Stimulated activated effector memory CD8-positive, alpha-beta T cell treated with anti-CD3 and anti-CD28 coated beads, Interleukin-12 subunit alpha, Interleukin-12 subunit beta, amount 100 ng/mL, for 72 hours (primary cell): Measurements from ENCODE around the gene PGLYRP3.

Experiments used
- ATAC-seq: fragments of 150-1000 bp; cut with Tn5 transposase; 2 replicates; pipeline ENCODE4 v1.10.0; 2021
- DNase-seq, 2 donors: peaks; one replicate each; pipeline ENCODE4 v3.0.0; 2021 to 2022; ENCODE audit warnings: low spot score in 2 of 2
- H3K27ac Mint-ChIP-seq: one replicate; pipeline ENCODE4 v1.8.0; 2022; ENCODE audit warnings: mild to moderate bottlenecking, mixed read lengths
- H3K36me3 Mint-ChIP-seq: one replicate; pipeline ENCODE4 v1.8.0; 2022; ENCODE audit warnings: mild to moderate bottlenecking, mixed read lengths
- H3K4me1 Mint-ChIP-seq: one replicate; pipeline ENCODE4 v1.8.0; 2022; ENCODE audit warnings: mixed read lengths
- H3K4me3 Mint-ChIP-seq: one replicate; pipeline ENCODE4 v1.8.0; 2022; ENCODE audit warnings: mild to moderate bottlenecking, mixed read lengths
- H3K9me3 Mint-ChIP-seq: one replicate; pipeline ENCODE4 v1.8.0; 2022; ENCODE audit warnings: mixed read lengths

PGLYRP3 gene

DNA sequence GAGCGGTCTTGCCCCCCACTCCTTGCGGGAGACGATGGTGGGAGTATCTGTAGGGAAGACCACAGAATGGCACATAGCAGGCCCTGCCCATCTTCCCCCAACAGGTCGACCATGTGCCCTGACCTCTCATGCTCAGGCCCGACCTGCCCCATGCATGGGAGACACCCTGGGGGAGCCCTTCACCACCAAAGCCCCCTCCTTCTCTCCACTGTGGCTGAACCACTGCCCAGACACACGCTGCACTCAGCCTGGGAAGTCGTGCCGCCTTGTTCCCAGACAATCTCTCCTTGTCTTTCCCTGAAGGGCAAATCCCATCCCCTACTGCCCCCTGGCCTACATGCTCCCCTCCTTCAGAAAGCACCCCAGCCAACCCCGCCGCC lies 5.5 kb downstream of the PGLYRP3 start:
- ATAC-seq (no peak), DNase-seq (no peak)
- no peaks in the 10 kb centered on the region for H3K4me1 Mint-ChIP-seq
- H3K9me3 Mint-ChIP-seq, result no peaks in the 10 kb centered on the region
- H3K4me3 Mint-ChIP-seq, result no peak overlapping the region
- H3K36me3 Mint-ChIP-seq, result no peaks in the 10 kb centered on the region
- no peak overlapping the region for H3K27ac Mint-ChIP-seq

DNA sequence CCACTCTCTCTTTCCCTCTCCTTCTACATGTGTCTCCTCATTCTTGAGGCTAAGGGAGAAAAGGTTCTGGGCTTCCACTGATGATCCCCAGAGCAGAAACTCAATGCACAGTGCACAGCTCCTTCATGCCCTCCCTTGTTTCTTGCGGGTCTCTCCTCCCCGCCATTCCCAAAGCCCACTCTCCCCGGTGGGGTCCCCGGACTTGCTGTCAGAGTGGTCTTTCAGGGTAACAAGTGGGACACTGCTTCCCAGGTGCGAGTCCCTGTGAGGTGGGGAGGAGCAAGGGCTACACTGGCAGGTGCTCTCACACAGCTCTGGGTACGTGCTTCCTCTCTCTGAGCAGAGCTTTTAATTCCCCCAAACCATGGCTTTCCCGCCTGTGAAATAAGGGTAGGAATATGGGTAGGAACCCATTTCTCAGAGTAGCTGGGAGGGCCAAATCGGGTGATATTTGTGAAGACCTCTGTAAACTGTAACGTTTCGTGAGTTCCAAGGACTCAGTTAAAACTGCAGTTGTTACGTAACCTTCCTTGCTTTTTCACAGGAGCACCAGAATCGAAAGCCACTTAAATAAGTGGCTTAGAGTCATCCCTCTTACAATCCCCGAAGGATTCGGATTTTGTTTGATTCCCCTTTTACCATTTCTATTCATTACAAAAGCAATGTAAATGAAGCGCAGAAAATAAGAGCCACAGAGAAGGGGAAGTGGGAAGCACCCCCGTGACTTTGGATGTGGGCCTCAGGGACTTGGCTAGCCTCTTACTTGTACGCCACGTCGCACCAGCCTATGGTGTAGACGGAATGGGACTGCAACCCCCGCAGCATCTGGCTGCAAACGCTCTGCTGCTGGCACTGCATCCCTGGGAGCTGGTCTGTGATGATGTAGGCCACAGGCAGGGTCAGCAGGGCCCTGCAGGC lies 6.2 kb downstream of the PGLYRP3 start:
- ATAC-seq (no peak), DNase-seq (no peak)
- Mint-ChIP-seq H3K4me3 (no peak overlapping the region), H3K27ac (no peak overlapping the region), H3K4me1 (no peaks in the 10 kb centered on the region), H3K9me3 (no peaks in the 10 kb centered on the region), H3K36me3 (no peaks in the 10 kb centered on the region)

DNA sequence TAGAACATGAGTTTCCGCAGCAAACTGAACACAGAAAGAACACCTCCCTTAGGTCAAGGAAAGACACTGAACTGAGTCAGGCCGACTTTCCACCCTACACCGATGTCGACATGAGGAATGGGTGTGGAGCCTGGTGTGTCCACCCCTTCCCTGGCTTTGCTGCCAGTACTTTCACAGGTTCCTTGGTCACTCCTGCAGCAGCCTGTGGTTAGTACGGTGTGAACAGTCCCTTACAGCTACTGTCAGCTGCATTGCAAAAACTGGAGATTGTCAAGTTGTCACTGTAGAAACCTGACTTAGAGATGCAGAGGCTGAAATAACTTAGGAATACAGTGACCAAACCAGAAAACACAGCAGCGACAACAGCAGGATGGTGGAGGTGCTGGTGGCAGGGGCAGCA lies 7.1 kb downstream of the PGLYRP3 start:
- ATAC-seq (no peak), DNase-seq (no peak)
- H3K36me3 Mint-ChIP-seq, result no peaks in the 10 kb centered on the region
- H3K9me3 Mint-ChIP-seq, result no peaks in the 10 kb centered on the region
- H3K27ac Mint-ChIP-seq, result no peak overlapping the region
- no peak overlapping the region for H3K4me3 Mint-ChIP-seq
- no peaks in the 10 kb centered on the region for H3K4me1 Mint-ChIP-seq

DNA sequence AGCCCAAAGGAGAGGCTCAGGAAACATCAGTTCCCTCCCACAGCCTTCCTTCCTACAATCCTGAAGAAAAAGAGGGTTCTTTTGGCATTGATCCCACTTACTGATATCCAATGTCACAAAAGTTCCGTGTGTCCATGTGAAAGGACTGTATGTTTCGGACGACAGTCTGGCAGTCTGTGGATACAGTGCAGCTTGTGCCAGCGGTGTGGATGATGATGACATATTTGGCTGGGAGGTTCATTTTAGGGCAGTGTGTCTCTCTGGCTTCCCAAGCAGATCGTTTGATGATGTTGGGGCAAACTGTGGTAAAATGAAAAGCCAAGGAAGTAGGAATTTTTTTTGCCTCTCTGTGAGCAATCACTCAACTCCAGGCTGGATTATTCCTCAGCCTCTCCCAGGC lies 10.4 kb downstream of the PGLYRP3 start:
- Mint-ChIP-seq H3K4me3 (no peak overlapping the region), H3K9me3 (no peaks in the 10 kb centered on the region), H3K4me1 (no peaks in the 10 kb centered on the region), H3K27ac (no peak overlapping the region), H3K36me3 (no peaks in the 10 kb centered on the region)
- no peak for ATAC-seq
- DNase-seq, result no peak

DNA sequence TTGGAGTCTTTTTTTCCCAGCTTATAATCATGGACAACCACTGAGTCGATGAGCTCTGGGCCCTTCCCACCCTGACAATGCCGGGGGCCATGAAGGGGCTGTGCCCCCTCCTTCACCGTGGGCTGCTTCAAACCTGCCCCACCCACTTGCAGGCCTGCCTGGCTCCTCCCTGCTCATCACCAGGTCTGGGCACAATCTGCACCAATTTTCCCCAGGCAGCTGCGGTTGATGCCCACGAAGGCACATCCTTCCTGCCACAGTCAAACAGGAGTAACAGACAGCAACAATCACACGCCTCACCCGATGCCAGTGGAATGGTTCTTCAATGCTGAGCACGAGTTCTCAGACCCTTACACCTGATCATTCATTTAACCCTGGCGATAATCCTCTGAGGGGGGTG lies 18.9 kb downstream of the PGLYRP3 start:
- Mint-ChIP-seq H3K4me1 (peaks cover 35% of the 10 kb centered on the region), H3K4me3 (no peak overlapping the region), H3K27ac (no peak overlapping the region), H3K9me3 (no peaks in the 10 kb centered on the region), H3K36me3 (no peaks in the 10 kb centered on the region)
- DNase-seq, result no peak
- no peak for ATAC-seq

DNA sequence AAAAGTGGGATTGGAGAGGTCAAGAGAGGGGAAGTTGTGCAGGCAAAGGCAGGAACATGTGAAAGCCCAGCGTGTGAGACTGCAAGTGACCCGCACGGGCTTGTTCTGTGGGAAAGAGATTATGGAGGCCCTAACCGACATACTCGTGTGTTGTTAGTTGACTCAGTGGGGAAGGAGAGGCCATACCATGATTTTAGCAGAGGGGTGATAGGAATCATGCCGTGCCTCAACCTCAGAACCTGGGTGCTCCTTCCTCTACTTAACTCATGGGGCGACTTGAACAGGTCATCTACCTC lies 19.3 kb downstream of the PGLYRP3 start:
- Mint-ChIP-seq H3K9me3 (no peaks in the 10 kb centered on the region), H3K27ac (no peak overlapping the region), H3K4me3 (no peak overlapping the region), H3K4me1 (peaks cover 35% of the 10 kb centered on the region), H3K36me3 (no peaks in the 10 kb centered on the region)
- DNase-seq (no peak), ATAC-seq (no peak)

DNA sequence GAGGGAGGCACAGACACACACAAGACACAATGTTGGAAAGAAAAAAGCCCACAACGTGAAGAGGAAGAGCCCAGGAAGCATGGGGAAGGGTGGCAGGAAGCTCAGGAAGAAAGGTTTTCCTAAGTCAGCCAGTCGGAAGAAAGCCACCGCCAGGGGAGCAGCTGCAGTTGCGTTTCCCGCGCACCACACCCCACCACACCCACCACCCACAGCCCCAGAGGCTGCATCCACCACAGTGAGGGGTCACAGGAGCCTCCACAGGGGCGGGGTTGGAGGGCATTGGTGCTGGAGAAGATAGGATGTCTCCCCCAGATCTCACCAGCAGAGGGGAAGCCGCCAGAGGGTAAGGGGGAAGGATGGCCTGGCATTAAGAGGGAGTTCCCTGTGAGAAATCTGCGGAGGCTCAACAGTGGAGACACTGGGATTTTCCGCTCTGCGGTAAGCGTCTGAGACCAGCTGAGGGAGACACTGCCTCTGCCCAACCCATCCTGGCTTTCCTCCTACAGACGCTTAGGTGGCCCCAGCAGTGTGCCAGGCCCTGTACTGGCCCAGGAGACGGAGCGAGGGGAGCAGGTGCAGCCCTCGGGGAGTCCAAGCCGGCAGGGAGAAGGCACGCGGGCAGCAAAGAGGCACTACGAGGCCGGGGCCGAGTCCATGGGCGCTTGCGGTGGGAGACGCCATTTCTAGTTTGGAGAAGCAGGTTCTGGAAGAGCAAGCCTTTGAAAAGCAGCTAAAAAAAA lies 19.8 kb downstream of the PGLYRP3 start:
- ATAC-seq, result no peak

DNA sequence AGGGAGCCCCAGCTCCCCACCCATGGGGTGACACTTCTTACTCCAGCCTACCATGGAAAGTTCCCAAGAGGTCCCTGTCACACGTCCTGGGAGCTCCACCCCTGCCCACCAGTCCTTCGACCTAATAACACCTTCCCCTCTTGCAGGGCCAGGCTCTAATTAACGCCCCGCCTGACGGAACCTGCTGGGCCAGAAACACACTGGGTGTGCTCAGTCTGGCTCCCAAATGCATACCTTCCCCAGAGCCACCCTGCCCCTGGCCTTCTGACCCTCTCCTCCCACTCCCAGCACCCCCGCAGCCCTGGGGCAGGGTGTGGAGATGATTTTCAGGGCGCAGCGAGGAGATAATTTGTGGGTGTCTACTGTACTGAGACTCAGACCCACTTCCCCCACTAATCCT lies 20.6 kb downstream of the PGLYRP3 start:
- no peaks in the 10 kb centered on the region for H3K9me3 Mint-ChIP-seq
- H3K36me3 Mint-ChIP-seq, result no peaks in the 10 kb centered on the region
- ATAC-seq, result no peak
- peaks cover 35% of the 10 kb centered on the region for H3K4me1 Mint-ChIP-seq
- DNase-seq, result no peak
- no peak overlapping the region for H3K27ac Mint-ChIP-seq
- H3K4me3 Mint-ChIP-seq, result no peak overlapping the region

More for the DNA sequence above, 19.8 kb downstream of the PGLYRP3 start:
- H3K27ac Mint-ChIP-seq, result no peak overlapping the region
- no peak for DNase-seq
- H3K9me3 Mint-ChIP-seq, result no peaks in the 10 kb centered on the region
- no peak overlapping the region for H3K4me3 Mint-ChIP-seq
- H3K36me3 Mint-ChIP-seq, result no peaks in the 10 kb centered on the region
- H3K4me1 Mint-ChIP-seq, result peaks cover 35% of the 10 kb centered on the region

DNA sequence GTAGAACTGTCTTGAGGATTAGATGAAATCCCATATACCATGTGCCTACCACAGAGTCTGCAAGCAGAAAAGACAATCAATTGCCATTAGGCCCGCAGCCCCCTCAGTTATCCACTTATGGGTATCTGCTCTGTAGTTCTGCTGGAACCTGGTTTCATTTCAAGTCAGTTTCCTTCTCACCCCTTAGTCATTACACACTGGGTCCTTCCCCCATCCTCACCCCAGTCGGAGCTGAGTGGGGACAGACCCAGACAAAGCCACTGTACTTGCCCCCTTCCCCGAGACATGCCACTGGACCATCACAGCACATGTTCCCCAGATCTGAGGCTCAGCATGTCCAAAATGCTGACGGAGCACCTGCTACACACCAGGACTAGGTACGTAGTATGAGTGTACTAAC lies 21.2 kb downstream of the PGLYRP3 start:
- no peaks in the 10 kb centered on the region for H3K36me3 Mint-ChIP-seq
- peaks cover 35% of the 10 kb centered on the region for H3K4me1 Mint-ChIP-seq
- H3K9me3 Mint-ChIP-seq, result no peaks in the 10 kb centered on the region
- H3K4me3 Mint-ChIP-seq, result no peak overlapping the region
- DNase-seq (no peak), ATAC-seq (peak; percentile 86)
- peak overlapping the region; percentile 8 for H3K27ac Mint-ChIP-seq

DNA sequence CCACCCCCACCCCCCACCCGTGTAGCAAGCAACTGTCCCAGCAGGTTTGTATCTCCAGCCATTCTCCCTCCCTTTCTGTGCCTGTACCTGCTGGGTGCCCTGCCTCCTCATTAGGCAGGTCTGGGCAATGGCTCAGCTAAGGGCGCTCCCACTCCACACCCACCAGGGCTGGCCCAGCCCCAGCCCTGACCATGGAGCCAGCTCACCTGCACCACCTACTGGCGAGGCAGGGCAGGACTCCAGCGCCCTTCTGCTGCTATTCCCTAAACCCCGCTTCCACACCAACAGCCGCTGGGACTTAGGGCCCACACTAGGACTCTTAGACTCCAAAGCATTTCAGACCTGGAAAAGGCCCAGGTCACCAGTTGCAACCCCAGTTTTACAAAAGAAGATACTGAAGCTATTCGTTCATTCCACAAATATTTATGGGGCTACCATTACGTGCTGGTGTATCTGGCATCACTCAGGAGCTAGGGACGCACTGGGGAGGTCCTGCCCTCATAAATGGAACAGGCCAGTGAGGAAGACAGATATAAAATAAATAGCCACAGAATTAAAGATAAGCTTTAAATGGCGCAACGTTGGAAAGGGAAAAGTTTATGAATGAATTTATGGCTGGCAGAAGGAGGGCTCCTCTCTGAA lies 24.0 kb downstream of the PGLYRP3 start:
- no peaks in the 10 kb centered on the region for H3K36me3 Mint-ChIP-seq
- no peaks in the 10 kb centered on the region for H3K9me3 Mint-ChIP-seq
- H3K27ac Mint-ChIP-seq, result no peak overlapping the region
- DNase-seq (peak in 1 of 2 donors; percentile 60), ATAC-seq (peak; percentile 46)
- H3K4me1 Mint-ChIP-seq, result peaks cover 28% of the 10 kb centered on the region
- H3K4me3 Mint-ChIP-seq, result no peak overlapping the region

DNA sequence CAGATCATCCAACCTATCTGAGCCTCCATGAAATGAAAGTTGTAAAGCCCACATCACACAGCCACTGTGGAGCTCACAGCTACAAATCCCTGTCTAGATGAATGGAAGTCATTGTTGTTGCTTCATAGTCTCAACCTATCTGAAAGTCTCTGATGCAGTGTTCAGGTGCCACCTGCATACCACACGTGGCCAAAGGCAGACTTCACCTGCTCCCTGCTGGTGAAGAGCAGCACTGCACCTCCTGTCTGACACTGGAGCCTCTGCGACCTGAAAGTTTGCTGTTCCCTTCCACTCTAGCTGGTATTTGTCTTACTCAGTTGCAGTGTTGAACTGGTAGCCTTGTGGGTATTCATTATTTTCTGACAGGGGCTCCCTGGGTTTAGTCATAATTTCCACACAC lies 34.9 kb downstream of the PGLYRP3 start:
- DNase-seq, result no peak

DNA sequence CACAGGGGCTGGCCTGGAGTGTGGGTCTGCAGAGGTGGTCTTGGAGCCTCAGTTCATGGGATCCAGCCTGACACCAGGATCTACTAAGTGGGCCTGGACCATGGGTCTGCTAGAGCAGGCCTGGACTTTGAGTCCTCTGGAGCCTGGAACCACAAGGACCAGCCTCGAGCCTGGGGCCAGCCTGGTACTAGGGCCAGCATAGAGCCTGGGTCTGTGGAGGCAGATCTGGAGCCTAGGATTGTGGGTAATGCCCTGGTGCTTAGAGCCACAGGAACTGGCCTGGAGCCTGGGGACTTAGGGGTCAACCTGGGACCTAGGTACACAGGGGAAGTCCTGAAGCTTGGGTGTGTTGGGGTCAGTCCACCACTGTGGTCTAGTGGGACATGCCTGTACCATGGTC lies 40.6 kb downstream of the PGLYRP3 start:
- no peak overlapping the region for H3K27ac Mint-ChIP-seq
- no peaks in the 10 kb centered on the region for H3K9me3 Mint-ChIP-seq
- ATAC-seq (peak; percentile 16), DNase-seq (no peak)
- no peaks in the 10 kb centered on the region for H3K36me3 Mint-ChIP-seq
- no peak overlapping the region for H3K4me3 Mint-ChIP-seq
- no peaks in the 10 kb centered on the region for H3K4me1 Mint-ChIP-seq

More for the DNA sequence above, 34.9 kb downstream of the PGLYRP3 start:
- ATAC-seq, result peak; percentile 67
- Mint-ChIP-seq H3K4me1 (no peaks in the 10 kb centered on the region), H3K36me3 (no peaks in the 10 kb centered on the region), H3K27ac (no peak overlapping the region), H3K9me3 (no peaks in the 10 kb centered on the region), H3K4me3 (no peak overlapping the region)

DNA sequence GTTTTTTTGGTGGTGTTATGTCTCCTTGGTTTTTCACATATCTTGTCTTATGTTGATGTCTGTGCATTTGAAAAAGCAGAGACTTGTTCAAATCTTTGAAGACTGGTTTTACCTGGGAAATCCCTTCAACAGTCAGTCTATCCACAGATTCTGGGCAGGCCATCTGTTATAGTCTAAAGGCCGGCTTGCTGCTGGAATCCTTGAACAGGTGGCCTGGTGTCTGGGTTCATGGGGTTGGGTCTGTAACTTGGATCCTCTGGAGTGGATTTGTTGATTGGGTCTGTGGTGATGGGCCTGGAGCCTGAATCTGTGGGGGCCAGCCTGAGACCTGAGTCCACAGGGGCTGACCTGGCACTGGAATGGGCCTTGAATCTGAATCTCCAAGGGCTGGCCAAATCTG lies 41.0 kb downstream of the PGLYRP3 start:
- Mint-ChIP-seq H3K36me3 (no peaks in the 10 kb centered on the region), H3K4me1 (no peaks in the 10 kb centered on the region), H3K27ac (no peak overlapping the region), H3K9me3 (no peaks in the 10 kb centered on the region), H3K4me3 (no peak overlapping the region)
- ATAC-seq (no peak), DNase-seq (no peak)

DNA sequence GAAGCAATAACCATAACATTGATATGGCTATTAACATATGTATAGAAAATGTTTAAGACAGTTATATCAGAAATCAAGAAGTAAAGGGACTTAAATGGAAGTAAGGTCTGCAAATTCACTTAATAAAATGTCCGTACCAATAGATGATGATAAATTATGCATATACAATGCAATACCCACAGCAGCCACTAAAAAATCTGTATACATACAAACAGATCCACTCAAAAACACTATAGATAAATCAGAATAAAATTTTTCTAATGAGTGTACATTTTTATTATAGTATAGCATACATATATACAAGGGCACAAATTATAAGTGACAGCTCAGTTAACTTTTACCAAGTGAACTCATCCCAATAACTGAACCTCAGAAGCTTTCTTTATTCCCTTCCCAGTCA lies 47.3 kb downstream of the PGLYRP3 start:
- Mint-ChIP-seq H3K27ac (no peak overlapping the region), H3K4me1 (peaks cover 24% of the 10 kb centered on the region), H3K9me3 (no peaks in the 10 kb centered on the region), H3K36me3 (peaks cover 2% of the 10 kb centered on the region), H3K4me3 (no peak overlapping the region)
- no peak for DNase-seq
- no peak for ATAC-seq

DNA sequence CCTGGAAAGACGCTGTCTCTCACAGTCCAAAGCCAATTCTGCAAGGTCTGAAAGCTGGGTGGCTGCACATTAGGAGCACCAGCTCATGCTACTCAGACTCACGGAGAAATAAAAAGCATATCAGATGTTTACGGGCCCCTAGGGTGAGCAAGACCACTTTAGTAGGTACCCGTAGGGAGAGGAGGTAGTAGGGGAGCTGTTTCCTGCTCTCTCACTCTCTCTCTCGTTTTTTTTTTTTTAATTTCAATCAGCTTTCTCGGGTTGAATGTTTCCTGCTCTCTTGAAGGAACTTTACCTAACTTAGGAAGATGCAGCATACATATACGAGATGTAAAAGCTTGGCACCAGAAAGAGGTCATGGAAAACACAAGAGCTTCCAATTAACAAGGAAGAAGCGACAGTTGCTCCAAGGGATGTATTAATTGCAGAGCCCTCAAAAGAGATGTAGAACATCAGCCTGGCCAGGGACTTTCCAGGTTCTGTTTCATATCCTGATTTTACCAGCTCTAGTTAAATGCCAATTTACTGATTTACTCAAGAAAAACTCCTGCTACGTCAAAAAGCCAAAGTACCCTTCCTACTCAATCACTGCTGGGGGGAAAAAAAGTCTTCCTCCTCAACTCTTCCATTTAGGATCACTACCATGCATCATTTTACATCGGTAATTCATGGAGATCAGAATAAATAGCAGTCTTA lies 50.1 kb downstream of the PGLYRP3 start:
- Mint-ChIP-seq H3K9me3 (no peaks in the 10 kb centered on the region), H3K4me1 (peaks cover 33% of the 10 kb centered on the region), H3K27ac (no peak overlapping the region), H3K4me3 (peak overlapping the region; percentile 59), H3K36me3 (peaks cover 5% of the 10 kb centered on the region)
- DNase-seq (no peak), ATAC-seq (no peak)
